WERI-Rb-1 (cell line): ENCODE data around the gene WFS1.

Experiments used
- DNase-seq: peaks from one replicate; pipeline ENCODE4 v3.0.0-alpha.2; 2020
- H3K27ac ChIP-seq: fragments of 250-450 bp; sonication (Bioruptor Pico); 2 replicates; pipeline ENCODE4 v1.5.1; 2020; ENCODE audit warnings: mild to moderate bottlenecking, moderate library complexity
- H3K27me3 ChIP-seq: fragments of 250-450 bp; sonication (Bioruptor Pico); 2 replicates; pipeline ENCODE4 v1.5.1; 2021; ENCODE audit warnings: mild to moderate bottlenecking, low read depth, moderate library complexity; ENCODE audit not compliant: insufficient read depth, severe bottlenecking
- H3K36me3 ChIP-seq: fragments of 250-450 bp; sonication (Bioruptor Pico); 2 replicates; pipeline ENCODE4 v1.5.1; 2020; ENCODE audit warnings: mild to moderate bottlenecking, moderate library complexity
- H3K4me3 ChIP-seq: 2 replicates; pipeline ENCODE4 v1.5.1; 2011; ENCODE audit warnings: low read depth, mild to moderate bottlenecking, control low read depth, low read length
- H3K9me3 ChIP-seq: fragments of 250-450 bp; sonication (Bioruptor Pico); 2 replicates; pipeline ENCODE4 v1.5.1; 2021; ENCODE audit warnings: mild to moderate bottlenecking, moderate library complexity; ENCODE audit not compliant: severe bottlenecking
- CTCF ChIP-seq: IDR thresholded peaks from 2 replicates; pipeline ENCODE4 v1.5.1; 2011; ENCODE audit warnings: low read depth, mild to moderate bottlenecking, control low read depth, inconsistent platforms, low read length

Gene WFS1

GRCh38 chr4:6288871-6289270, 19.2 kb downstream of the WFS1 start:
- no peak for DNase-seq
- Histone ChIP-seq H3K36me3 (peaks cover 28% of the 10 kb centered on the region), H3K9me3 (no peaks in the 10 kb centered on the region)

GRCh38 chr4:6290256-6290655, 20.6 kb downstream of the WFS1 start:
- peaks cover 33% of the 10 kb centered on the region for H3K36me3 ChIP-seq
- no peak for TF ChIP-seq CTCF
- H3K27ac ChIP-seq, result no peak overlapping the region
- no peaks in the 10 kb centered on the region for H3K27me3 ChIP-seq
- H3K9me3 ChIP-seq, result no peaks in the 10 kb centered on the region
- DNase-seq, result no peak
- H3K4me3 ChIP-seq, result no peak overlapping the region

More at GRCh38 chr4:6288871-6289270, 19.2 kb downstream of the WFS1 start:
- H3K27ac ChIP-seq, result no peak overlapping the region
- H3K4me3 ChIP-seq, result no peak overlapping the region
- no peaks in the 10 kb centered on the region for H3K27me3 ChIP-seq
- no peak for TF ChIP-seq CTCF

GRCh38 chr4:6290769-6291547, 21.3 kb downstream of the WFS1 start:
- H3K27me3 ChIP-seq, result no peaks in the 10 kb centered on the region
- no peak for DNase-seq
- no peak; the same call in 1 of the 2 replicates for TF ChIP-seq CTCF
- no peak overlapping the region for H3K27ac ChIP-seq
- no peaks in the 10 kb centered on the region for H3K9me3 ChIP-seq
- H3K4me3 ChIP-seq, result no peak overlapping the region
- H3K36me3 ChIP-seq, result peaks cover 39% of the 10 kb centered on the region

- no peak for TF ChIP-seq CTCF
- Histone ChIP-seq H3K27ac (no peak overlapping the region), H3K4me3 (no peak overlapping the region), H3K27me3 (no peaks in the 10 kb centered on the region), H3K9me3 (no peaks in the 10 kb centered on the region), H3K36me3 (peaks cover 46% of the 10 kb centered on the region)
- DNase-seq, result no peak
Measured at GRCh38 chr4:6291784-6292297, 22.2 kb downstream of the WFS1 start.

GRCh38 chr4:6292376-6293096, 22.9 kb downstream of the WFS1 start:
- no peak overlapping the region for H3K4me3 ChIP-seq
- TF ChIP-seq CTCF, result no peak
- no peaks in the 10 kb centered on the region for H3K27me3 ChIP-seq
- H3K36me3 ChIP-seq, result peaks cover 48% of the 10 kb centered on the region
- H3K27ac ChIP-seq, result no peak overlapping the region
- no peaks in the 10 kb centered on the region for H3K9me3 ChIP-seq
- DNase-seq, result no peak
